Limb (tissue), 2 donors: ENCODE measurements around the gene UST.
A peak's percentile ranks its signal among the peaks of the same experiment; 100 is the strongest.
"Not testable (repeated sequence)": the region's sequence is repeated elsewhere in the genome, so short reads cannot be mapped to it uniquely, and the experiment has no call there.

Experiments
- DNase-seq, 2 donors: peaks; one replicate each; pipeline ENCODE4 v3.0.0-alpha.2; 2016; ENCODE audit errors: extremely low spot score in 2 of 2

Gene UST

GRCh38 chr6:148736774-148737412 lies 9.9 kb upstream of the UST start:
- DNase-seq, result no peak

GRCh38 chr6:148737806-148738205 lies 9.0 kb upstream of the UST start:
- no peak for DNase-seq

GRCh38 chr6:148738946-148739821 lies 7.6 kb upstream of the UST start:
- DNase-seq, result no peak

GRCh38 chr6:148739822-148740128 lies 7.1 kb upstream of the UST start:
- no peak for DNase-seq

GRCh38 chr6:148743476-148743875 lies 3.4 kb upstream of the UST start:
- DNase-seq, result no peak

GRCh38 chr6:148745926-148746325 lies 904 bp upstream of the UST start:
- DNase-seq, result no peak

- DNase-seq, result no peak
Observed at GRCh38 chr6:148747145-148747470, 278 bp downstream of the UST start.

GRCh38 chr6:148747471-148748165 lies 788 bp downstream of the UST start:
- peak in 1 of 2 donors; percentile 74 for DNase-seq

GRCh38 chr6:148749674-148750073 lies 2.8 kb downstream of the UST start:
- no peak for DNase-seq

GRCh38 chr6:148750838-148751792 lies 4.3 kb downstream of the UST start:
- DNase-seq, result no peak

- DNase-seq, result no peak
Observed at GRCh38 chr6:148751793-148752170, 5.0 kb downstream of the UST start.

- not testable (repeated sequence) for DNase-seq
Observed at GRCh38 chr6:148755379-148755778, 8.5 kb downstream of the UST start.

GRCh38 chr6:148757944-148758480 lies 11.2 kb downstream of the UST start:
- DNase-seq, result no peak

GRCh38 chr6:148758492-148758891 lies 11.7 kb downstream of the UST start:
- DNase-seq, result no peak

- DNase-seq, result no peak
Observed at GRCh38 chr6:148760258-148760534, 13.4 kb downstream of the UST start.

- DNase-seq, result peak; percentile 36 to 66
Observed at GRCh38 chr6:148760568-148761526, 14.0 kb downstream of the UST start.

GRCh38 chr6:148761527-148762011 lies 14.7 kb downstream of the UST start:
- DNase-seq, result no peak

- DNase-seq, result no peak
Observed at GRCh38 chr6:148762231-148762630, 15.4 kb downstream of the UST start.

- DNase-seq, result not testable (repeated sequence)
Observed at GRCh38 chr6:148764259-148765020, 17.6 kb downstream of the UST start.
